ENCODE results near the gene PSMB7.

PSMB7 gene

DNA sequence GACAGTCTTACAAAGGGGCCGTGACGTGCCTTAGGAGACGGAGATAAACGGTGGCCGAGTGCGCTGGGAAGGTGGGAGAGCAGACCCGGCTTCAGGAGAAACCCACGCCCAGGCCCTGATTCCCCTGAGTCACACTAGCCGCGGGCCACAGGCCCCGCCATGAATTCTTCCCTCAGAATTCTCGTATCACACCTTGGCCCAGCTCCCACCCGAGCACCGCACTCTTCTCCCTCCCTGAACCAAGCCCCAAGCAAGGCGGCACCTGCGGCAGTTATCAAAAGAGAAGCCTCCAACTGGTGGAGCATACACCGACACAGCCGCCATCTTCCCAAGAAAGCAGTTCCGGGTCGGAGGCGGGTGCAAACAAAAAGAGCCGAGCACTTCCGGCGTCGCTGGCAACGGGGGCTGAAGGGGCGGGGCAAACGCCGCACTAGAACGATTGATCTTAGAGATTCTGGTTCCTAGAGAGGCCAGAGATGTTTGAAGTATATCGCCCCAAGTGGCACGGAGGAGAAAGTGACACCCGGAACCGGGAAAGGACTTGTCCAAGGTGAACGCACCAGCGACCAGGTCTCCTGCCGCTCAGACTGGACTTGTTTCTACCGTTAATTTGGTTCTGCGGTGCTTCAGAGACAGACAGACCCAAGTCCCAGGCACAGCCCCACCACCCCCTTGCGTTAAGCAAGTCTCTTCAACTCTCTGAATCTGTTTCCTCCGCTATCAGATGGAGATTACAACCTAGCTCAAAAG lies at the start of gene PSMB7:
Gene PSMB7 (minus strand): TSS at position 341 of the 750 bp plus-strand sequence. CDS start 17 bp downstream, at position 324.
- DNase-seq (ENCODE audit: low spot score) = peak; percentile 96

- no peak for DNase-seq (ENCODE audit: low spot score)
Observed at GRCh38 chr9:124462739-124463138, 47.5 kb upstream of the PSMB7 start.

DNA sequence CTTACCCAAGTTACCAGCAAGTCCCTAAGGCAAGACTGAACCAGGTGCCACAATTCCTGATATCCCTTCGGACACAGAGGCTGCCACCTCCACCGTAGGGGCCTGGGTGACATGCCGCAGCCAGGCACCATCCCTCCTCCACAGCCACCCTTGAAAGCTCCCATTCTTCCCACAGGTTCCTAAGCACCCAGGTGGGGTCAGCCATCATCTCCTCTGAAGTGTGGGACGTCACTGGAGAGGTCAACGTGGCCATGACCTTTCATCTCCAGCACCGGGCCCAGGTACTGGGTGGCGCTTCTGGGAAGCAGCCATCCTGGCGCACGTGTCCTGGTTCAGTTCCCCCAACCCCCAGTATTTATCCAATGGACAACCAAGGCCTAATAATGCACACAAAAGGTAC lies 43.2 kb upstream of the PSMB7 start:
- no peak for DNase-seq (ENCODE audit: low spot score)

- DNase-seq (ENCODE audit: low spot score) = no peak
Observed at GRCh38 chr9:124457887-124458431, 42.7 kb upstream of the PSMB7 start.

- no peak for DNase-seq (ENCODE audit: low spot score)
Observed at GRCh38 chr9:124457079-124457886, 42.0 kb upstream of the PSMB7 start.

GRCh38 chr9:124456341-124457078 lies 41.3 kb upstream of the PSMB7 start:
- no peak for DNase-seq (ENCODE audit: low spot score)

GRCh38 chr9:124455820-124456219 lies 40.6 kb upstream of the PSMB7 start:
- no peak for DNase-seq (ENCODE audit: low spot score)

DNA sequence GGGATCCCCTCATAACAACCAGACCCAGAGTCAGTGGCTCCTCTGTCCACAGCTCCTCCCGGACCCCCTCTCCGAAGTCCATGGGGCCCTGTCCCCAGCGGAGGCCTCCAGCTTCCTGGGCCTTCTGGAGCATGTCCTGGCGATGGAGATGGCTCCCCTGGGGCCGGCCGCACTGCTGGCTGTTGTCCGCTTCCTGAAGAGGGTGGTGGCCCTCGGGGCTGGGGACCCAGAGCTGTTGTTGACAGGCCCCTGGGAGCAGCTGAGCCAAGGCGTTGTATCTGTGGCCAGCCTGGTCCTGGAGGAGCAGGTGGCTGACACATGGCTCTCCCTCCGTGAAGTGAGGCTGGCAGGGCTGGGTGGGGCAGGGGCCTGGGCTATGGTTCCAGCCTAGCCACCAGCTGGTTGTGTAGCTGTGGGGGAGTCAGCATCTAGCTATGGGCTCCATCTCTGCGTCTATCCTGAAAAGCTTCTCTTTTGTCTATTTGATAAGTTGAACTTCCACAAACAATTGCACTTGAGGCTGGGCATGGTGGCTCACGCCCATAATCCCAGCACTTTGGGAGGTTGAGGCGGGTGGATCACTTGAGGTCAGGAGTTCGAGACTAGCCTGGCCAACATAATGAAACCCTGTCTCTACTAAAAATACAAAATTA lies 39.7 kb upstream of the PSMB7 start:
- no peak for DNase-seq (ENCODE audit: low spot score)

- DNase-seq (ENCODE audit: low spot score) = no peak
Observed at GRCh38 chr9:124454296-124454695, 39.1 kb upstream of the PSMB7 start.

GRCh38 chr9:124453586-124454191 lies 38.4 kb upstream of the PSMB7 start:
- no peak for DNase-seq (ENCODE audit: low spot score)

- DNase-seq (ENCODE audit: low spot score) = no peak
Observed at GRCh38 chr9:124452841-124453585, 37.8 kb upstream of the PSMB7 start.

DNA sequence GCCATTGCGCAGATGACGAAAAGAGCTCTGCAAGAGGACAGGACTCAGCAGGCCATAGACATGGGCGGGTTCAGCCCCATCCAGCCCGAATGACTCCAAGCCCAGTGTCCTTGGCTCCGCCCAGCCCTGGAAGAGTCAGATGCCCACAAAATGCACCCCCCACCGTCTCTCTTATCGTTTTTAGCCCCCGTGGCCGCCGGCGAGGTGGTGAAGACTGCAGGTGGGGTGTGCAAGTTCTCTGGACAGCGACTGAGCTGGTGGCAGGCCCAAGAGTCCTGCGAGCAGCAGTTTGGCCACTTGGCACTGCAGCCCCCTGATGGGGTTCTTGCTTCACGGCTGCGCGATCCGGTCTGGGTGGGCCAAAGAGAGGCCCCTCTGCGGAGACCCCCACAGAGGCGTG lies 37.1 kb upstream of the PSMB7 start:
- DNase-seq (ENCODE audit: low spot score) = no peak

- DNase-seq (ENCODE audit: low spot score) = no peak
Observed at GRCh38 chr9:124450931-124451661, 35.9 kb upstream of the PSMB7 start.

GRCh38 chr9:124450241-124450924 lies 35.1 kb upstream of the PSMB7 start, which contains the start of gene ADGRD2:
ADGRD2 (plus strand) TSS chr9:124450451; CDS start chr9:124451667, 1,216 bp downstream.
- peak; percentile 53 for DNase-seq (ENCODE audit: low spot score)

DNA sequence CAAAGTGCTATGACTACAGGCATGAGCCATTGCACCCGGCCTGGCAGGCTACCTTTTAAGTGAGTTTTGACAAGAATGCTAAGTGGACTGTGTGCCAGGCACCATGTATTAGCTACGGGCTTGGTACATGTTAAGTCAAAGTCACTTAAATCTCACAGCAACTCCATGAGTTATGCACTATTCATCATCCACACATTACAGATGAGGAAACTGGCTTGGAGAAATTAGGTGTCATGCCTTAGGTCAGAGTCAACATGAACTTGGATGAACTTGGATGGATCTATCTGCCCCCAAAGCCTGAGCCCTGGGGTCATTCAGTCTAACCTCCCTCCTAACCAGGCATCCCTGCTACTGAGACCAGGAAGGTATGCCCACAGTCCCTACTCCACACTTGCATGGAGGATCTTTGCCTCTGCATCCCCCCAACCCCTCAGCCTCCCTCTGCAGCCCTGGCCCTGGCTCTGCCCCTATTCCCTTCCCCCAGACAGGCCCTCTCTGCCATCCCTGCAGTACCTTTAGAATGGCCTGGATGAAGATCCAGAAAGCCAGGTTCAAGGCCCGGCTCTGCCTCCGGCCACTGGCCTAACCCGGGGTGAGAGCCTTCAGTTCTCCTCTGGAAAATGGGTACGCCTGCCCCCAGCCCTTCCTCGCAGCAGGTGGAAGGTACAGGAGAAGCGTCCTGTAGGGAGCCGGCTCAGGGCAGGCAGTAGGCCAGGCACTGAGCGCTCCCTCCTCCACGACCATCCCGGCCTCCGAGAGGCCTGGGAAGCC lies 34.3 kb upstream of the PSMB7 start:
- DNase-seq (ENCODE audit: low spot score) = no peak

- no peak for DNase-seq (ENCODE audit: low spot score)
Observed at GRCh38 chr9:124448019-124448418, 32.8 kb upstream of the PSMB7 start.

DNA sequence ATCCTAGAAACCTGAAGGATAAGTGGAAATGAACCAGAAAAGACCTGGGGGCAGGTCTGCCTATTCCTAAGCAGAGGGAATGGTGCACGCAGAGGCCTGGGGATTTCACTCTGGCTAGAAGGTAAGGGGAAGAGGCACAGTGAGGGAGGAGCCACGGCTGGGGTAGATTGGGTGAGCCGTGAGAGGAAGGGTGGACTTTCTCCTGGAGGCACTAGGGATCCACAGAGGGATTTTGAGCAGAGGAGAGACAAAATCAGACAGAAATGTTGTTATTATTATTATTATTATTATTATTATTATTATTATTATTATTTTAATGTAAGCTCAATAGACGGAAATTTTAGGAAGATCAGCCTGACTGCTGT lies 32.0 kb upstream of the PSMB7 start:
- no peak for DNase-seq (ENCODE audit: low spot score)

- no peak for DNase-seq (ENCODE audit: low spot score)
Observed at GRCh38 chr9:124444166-124444565, 28.9 kb upstream of the PSMB7 start.

GRCh38 chr9:124443625-124444024 lies 28.4 kb upstream of the PSMB7 start:
- no peak for DNase-seq (ENCODE audit: low spot score)

Data from AG08395 (cell line).